Gastrocnemius medialis (tissue), 4 donors: ENCODE measurements around the gene HSDL2. TPM values are rescaled to one million over a fixed set of nuclear protein-coding genes. Genes with fewer than 3 reads are reported as not detected.

ENCODE experiments used
- ATAC-seq, 2 donors: fragments of 150-250 bp; one replicate each; pipeline ENCODE4 v1.9.1; 2016
- DNase-seq, 2 donors: peaks; one replicate each; pipeline ENCODE4 v3.0.0-alpha.2; 2019
- H3K27ac ChIP-seq, 4 donors: fragments of 200-600 bp; sonication (generic); 1 replicate in 1 of 4; 2 replicates in 3 of 4; pipeline ENCODE4 v1.5.1; 2016 to 2018; ENCODE audit warnings: mild to moderate bottlenecking in 2 of 4, moderate library complexity in 1 of 4
- H3K27me3 ChIP-seq, 3 donors: fragments of 200-600 bp; sonication (generic) in 2 of 3; 1 replicate in 1 of 3; 2 replicates in 2 of 3; pipeline versions ENCODE4 v1.5.1 to v1.6.0; 2016 to 2019; ENCODE audit warnings: mild to moderate bottlenecking in 1 of 3, moderate library complexity in 1 of 3
- H3K36me3 ChIP-seq, 2 donors: fragments of 200-600 bp; sonication (generic) in 1 of 2; one replicate each; pipeline ENCODE4 v1.5.1; 2017 to 2018
- H3K4me1 ChIP-seq, 2 donors: fragments of 200-600 bp; sonication (generic) in 1 of 2; one replicate each; pipeline ENCODE4 v1.5.1; 2016 to 2017; ENCODE audit warnings: mild to moderate bottlenecking in 2 of 2
- H3K4me3 ChIP-seq, 4 donors: fragments of 200-600 bp; sonication (generic) in 3 of 4; 1 replicate in 1 of 4; 2 replicates in 3 of 4; pipeline ENCODE4 v1.5.1; 2016 to 2019; ENCODE audit warnings: mild to moderate bottlenecking in 2 of 4
- H3K9me3 ChIP-seq, 3 donors: fragments of 200-600 bp; sonication (generic) in 2 of 3; 1 replicate in 1 of 3; 2 replicates in 2 of 3; pipeline ENCODE4 v1.5.1; 2016 to 2019
- CTCF ChIP-seq, 5 experiments: fragments of 450-650 bp in 3 of 5; fragments of 200-600 bp in 2 of 5; sonication (generic) in 2 of 5; IDR thresholded peaks in 4 of 5; conservative IDR thresholded peaks in 1 of 5; 1 replicate in 4 of 5; 2 replicates in 1 of 5; pipeline ENCODE4 v1.5.1; 2016 to 2019; ENCODE audit warnings: antibody characterized with exemption in 5 of 5, mild to moderate bottlenecking in 3 of 5, moderate library complexity in 3 of 5
- POLR2A ChIP-seq, 2 donors: fragments of 450-650 bp; IDR thresholded peaks; one replicate each; pipeline ENCODE4 v1.6.1; 2017; ENCODE audit warnings: antibody characterized with exemption in 2 of 2, mild to moderate bottlenecking in 2 of 2, moderate library complexity in 2 of 2
- in situ Hi-C, 4 donors: fragments of 200-750 bp; cut with MboI; loops; one replicate each; pipeline versions ENCODE4 v1.15.0 to v1.8.0; 2017; ENCODE audit warnings: low sequenced_read_pairs in 4 of 4
- intact Hi-C: fragments of 100-400 bp; cut with DNase I; formaldehyde crosslinking; loops from one replicate; pipeline ENCODE4 v1.15.1; 2023; ENCODE audit warnings: low total_unique reads
- total RNA-seq, 4 donors: library from RNA; depleted of rRNA; stranded (reverse); fragments of >200 nt; gene quantifications; one replicate each; pipeline versions ENCODE4 v1.1.0 to v1.2.3, GENCODE V29; 2016

Gene HSDL2
- total RNA-seq, 4 donors from 2014 or later: 68.9 to 106 (median 93.5) TPM

DNA sequence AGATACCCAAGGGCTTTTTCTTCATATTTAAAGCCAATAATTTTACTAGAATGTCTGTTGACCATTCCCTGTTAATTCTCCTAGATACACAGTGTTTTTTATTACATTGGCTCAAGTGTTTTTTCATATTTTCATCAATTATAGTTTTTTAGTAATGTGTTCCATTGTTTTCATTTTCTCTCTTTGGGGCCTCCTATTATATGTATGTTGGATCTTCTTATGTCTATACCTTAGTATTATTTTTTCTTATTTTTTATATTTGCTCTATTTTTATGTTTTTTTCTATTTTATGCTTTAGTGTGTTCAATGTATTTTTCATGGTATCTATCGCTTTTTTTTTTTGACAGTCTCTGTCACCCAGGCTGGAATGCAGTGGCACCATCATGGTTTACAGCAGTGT is 114.2 kb downstream of the HSDL2 start:
- TF ChIP-seq CTCF (IDR thresholded peaks at IDR 0.05 in 4 of 5, conservative IDR thresholded peaks at IDR 0.05 in 1 of 5) (no peak), POLR2A (IDR thresholded peaks at IDR 0.05) (no peak)
- in situ Hi-C loops: no loop called here
- intact Hi-C loops: no loop called here
- H3K27ac ChIP-seq: no peak overlapping the region
- H3K4me1 ChIP-seq: no peaks in the 10 kb centered on the region
- H3K36me3 ChIP-seq: peaks cover 0 to 13% of the 10 kb centered on the region in 2 donors
- H3K4me3 ChIP-seq: no peak overlapping the region
- DNase-seq (no peak), ATAC-seq (no peak)
- H3K9me3 ChIP-seq: peaks cover 0 to 21% (median 10%) of the 10 kb centered on the region in 3 donors
- no peaks in the 10 kb centered on the region for H3K27me3 ChIP-seq

GRCh38 chr9:112495614-112496013 is 115.7 kb downstream of the HSDL2 start:
- H3K4me3 ChIP-seq: no peak overlapping the region
- ATAC-seq: no peak
- H3K36me3 ChIP-seq: peaks cover 0 to 13% of the 10 kb centered on the region in 2 donors
- no peak for DNase-seq
- TF ChIP-seq POLR2A (IDR thresholded peaks at IDR 0.05): no peak
- TF ChIP-seq CTCF (IDR thresholded peaks at IDR 0.05 in 4 of 5, conservative IDR thresholded peaks at IDR 0.05 in 1 of 5): no peak
- intact Hi-C loops: no loop called here
- in situ Hi-C loops: no loop called here
- H3K4me1 ChIP-seq: no peaks in the 10 kb centered on the region
- peaks cover 0 to 21% (median 10%) of the 10 kb centered on the region in 3 donors for H3K9me3 ChIP-seq
- H3K27me3 ChIP-seq: no peaks in the 10 kb centered on the region
- H3K27ac ChIP-seq: no peak overlapping the region

DNA sequence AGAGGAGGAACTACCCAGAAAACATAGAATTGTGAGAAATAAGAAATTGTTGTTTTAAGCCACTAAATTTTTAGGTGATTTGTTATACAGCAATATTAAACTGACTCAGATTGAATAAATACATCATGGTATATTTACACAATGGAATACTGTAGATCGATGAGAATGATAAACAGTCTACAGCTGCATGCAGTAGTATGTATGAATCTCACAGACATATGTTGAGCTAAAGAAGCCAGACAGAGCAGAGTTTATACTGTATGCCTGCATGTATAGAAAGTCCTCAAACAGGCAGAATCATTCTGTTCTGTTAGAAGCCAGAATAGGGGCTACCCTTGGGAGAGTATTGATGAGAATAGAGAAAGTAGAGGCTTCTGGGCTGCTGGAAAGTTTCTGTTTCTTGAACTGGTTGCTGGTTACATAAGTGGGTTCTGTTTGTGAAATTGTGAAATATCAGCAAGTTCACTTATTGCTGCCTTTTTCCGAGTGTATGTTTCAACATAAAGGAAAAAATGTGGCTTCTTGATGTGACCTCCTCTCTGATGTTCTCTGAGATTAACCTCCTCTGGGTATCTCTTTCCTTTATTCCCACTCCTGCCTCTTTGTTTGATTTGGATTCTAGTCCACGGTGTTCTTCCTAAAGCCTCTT is 116.3 kb downstream of the HSDL2 start:
- intact Hi-C loops: no loop called here
- no peak for DNase-seq
- ATAC-seq: no peak
- Histone ChIP-seq H3K9me3 (peaks cover 0 to 21% (median 10%) of the 10 kb centered on the region in 3 donors), H3K27ac (no peak overlapping the region), H3K4me1 (no peaks in the 10 kb centered on the region), H3K36me3 (peaks cover 0 to 13% of the 10 kb centered on the region in 2 donors), H3K27me3 (no peaks in the 10 kb centered on the region), H3K4me3 (no peak overlapping the region)
- in situ Hi-C loops: no loop called here
- TF ChIP-seq CTCF (IDR thresholded peaks at IDR 0.05 in 4 of 5, conservative IDR thresholded peaks at IDR 0.05 in 1 of 5): no peak
- TF ChIP-seq POLR2A (IDR thresholded peaks at IDR 0.05): no peak

DNA sequence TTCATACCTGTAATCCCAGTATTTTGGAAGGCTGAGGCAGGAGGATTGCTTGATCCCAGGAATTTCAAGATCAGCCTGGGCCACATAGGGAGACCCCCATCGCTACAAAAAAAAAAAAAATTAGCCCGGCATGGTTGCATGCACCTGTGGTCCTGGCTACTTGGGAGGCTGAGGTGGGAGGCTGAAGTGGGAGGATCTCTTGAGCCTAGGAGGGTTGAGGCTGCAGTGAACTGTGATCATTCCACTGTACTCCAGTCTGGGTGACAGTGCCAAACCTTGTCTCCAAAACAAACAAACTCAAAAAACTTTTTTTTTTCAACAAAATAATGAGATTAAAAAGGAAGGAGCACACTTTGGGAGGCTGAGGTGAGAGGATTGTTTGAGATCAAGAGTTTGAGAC is 120.9 kb downstream of the HSDL2 start:
- intact Hi-C loops (no loop called here), in situ Hi-C loops (no loop called here)
- H3K36me3 ChIP-seq: no peaks in the 10 kb centered on the region
- no peak overlapping the region for H3K4me3 ChIP-seq
- H3K27ac ChIP-seq: no peak overlapping the region
- H3K27me3 ChIP-seq: no peaks in the 10 kb centered on the region
- DNase-seq: no peak
- no peak for ATAC-seq
- TF ChIP-seq POLR2A (IDR thresholded peaks at IDR 0.05) (no peak), CTCF (IDR thresholded peaks at IDR 0.05 in 4 of 5, conservative IDR thresholded peaks at IDR 0.05 in 1 of 5) (no peak)
- H3K4me1 ChIP-seq: no peaks in the 10 kb centered on the region
- H3K9me3 ChIP-seq: no peaks in the 10 kb centered on the region

GRCh38 chr9:112501287-112501686 is 121.4 kb downstream of the HSDL2 start:
- Histone ChIP-seq H3K27ac (no peak overlapping the region), H3K9me3 (no peaks in the 10 kb centered on the region), H3K36me3 (no peaks in the 10 kb centered on the region), H3K27me3 (no peaks in the 10 kb centered on the region), H3K4me1 (no peaks in the 10 kb centered on the region), H3K4me3 (no peak overlapping the region)
- no peak for TF ChIP-seq POLR2A (IDR thresholded peaks at IDR 0.05)
- no peak for TF ChIP-seq CTCF (IDR thresholded peaks at IDR 0.05 in 4 of 5, conservative IDR thresholded peaks at IDR 0.05 in 1 of 5)
- ATAC-seq (no peak), DNase-seq (no peak)
- intact Hi-C loops: no loop called here
- in situ Hi-C loops: no loop called here
